ENCODE data around the gene POGLUT2.

Gene POGLUT2

DNA sequence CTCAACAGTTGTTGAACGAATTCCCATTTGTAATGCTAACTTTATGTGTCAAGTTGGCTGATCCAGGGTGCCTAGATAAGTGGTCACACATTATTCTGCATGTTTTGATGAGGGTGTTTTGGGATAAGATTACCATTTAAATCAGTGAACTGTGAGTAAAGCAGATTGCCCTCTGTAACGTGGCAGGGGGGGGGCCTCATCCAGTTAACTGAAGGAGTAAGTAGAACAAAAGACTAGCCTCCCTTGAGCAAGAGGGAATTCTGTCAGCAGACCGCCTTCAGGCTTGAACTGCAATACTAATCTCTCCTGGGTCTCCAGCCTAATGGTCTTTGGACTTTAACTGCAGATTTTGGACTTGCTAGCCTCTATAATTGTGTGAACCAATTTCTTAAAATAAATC is 21.0 kb downstream of the POGLUT2 start:
- DNase-seq (ENCODE audit: low read depth), result no peak
- in situ Hi-C loops (cut with HindIII; ENCODE audit: low sequenced_read_pairs), result no loop called here
- TF ChIP-seq, protein P1, sequence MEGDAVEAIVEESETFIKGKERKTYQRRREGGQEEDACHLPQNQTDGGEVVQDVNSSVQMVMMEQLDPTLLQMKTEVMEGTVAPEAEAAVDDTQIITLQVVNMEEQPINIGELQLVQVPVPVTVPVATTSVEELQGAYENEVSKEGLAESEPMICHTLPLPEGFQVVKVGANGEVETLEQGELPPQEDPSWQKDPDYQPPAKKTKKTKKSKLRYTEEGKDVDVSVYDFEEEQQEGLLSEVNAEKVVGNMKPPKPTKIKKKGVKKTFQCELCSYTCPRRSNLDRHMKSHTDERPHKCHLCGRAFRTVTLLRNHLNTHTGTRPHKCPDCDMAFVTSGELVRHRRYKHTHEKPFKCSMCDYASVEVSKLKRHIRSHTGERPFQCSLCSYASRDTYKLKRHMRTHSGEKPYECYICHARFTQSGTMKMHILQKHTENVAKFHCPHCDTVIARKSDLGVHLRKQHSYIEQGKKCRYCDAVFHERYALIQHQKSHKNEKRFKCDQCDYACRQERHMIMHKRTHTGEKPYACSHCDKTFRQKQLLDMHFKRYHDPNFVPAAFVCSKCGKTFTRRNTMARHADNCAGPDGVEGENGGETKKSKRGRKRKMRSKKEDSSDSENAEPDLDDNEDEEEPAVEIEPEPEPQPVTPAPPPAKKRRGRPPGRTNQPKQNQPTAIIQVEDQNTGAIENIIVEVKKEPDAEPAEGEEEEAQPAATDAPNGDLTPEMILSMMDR (IDR thresholded peaks at IDR 0.05; ENCODE audit: low read depth, low read length, missing control alignments), result no peak
- H3K4me3 ChIP-seq (ENCODE audit: low read depth, low read length), result no peak overlapping the region

DNA sequence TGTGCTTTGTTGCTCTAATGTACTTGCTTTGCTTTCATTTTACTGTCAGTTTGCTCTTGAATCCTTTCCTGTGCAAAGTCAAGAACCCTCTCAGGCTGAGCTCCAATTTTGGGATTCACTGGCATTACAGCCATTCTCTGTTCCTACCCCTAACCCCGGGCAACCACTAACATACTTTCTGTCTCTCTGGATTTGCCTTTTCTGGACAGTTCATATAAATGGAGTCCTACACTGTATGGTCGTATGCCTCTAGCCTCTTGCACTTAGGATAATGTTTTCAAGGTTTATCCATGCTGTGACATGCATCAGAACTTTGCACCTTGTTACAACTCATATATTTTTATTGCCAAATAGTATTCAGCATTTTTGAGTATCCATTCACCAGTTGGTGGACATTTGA is 22.5 kb downstream of the POGLUT2 start:
- H3K4me3 ChIP-seq (ENCODE audit: low read depth, low read length), result no peak overlapping the region
- TF ChIP-seq, protein P1 (IDR thresholded peaks at IDR 0.05; ENCODE audit: low read depth, low read length, missing control alignments), result no peak
- no peak for DNase-seq (ENCODE audit: low read depth)
- in situ Hi-C loops (cut with HindIII; ENCODE audit: low sequenced_read_pairs), result no loop called here

DNA sequence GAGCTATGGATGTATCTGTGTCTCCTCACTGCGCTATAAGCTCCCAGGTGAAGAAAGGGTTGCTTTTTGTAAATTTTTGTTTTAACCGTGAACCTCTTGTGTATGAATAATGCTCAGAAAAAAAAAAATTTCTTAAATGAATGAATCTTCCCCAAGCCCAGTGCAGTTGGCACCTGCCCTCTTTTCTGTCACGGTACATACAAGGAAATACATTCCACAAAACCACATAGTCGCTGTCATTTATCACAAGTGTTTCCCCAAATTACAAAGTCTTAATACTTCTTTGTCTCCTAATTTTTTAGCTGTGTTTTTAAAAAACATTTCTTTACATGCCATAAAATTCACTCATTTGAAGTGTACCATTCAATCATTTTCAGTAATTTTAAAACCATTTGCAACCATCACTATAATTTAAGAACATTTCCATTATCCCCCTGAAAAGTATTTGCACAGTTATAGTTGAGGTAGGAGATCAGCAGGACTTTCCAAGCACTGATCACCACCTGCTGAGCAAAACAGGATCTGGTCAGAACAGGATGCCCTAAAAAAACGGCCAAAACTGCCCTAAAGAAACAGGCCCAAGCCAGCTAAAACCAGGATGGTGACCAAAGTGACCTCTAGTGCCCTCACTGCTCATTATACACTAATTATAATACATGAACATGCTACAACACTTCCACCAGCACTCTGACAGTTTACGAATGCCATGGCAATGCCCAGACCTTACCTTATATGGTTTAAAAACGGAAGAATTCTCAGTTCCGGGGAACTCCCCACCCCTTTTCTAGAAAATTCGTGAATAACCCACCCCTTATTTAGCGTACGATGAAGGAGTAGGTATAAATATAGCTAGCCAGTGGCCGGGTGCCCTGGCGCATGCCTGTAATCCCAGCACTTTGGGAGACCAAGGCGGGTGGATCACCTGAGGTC is 23.9 kb downstream of the POGLUT2 start:
- in situ Hi-C loops (cut with HindIII; ENCODE audit: low sequenced_read_pairs), result no loop called here
- TF ChIP-seq, protein P1 (IDR thresholded peaks at IDR 0.05; ENCODE audit: low read depth, low read length, missing control alignments), result no peak
- DNase-seq (ENCODE audit: low read depth), result no peak
- no peak overlapping the region for H3K4me3 ChIP-seq (ENCODE audit: low read depth, low read length)

DNA sequence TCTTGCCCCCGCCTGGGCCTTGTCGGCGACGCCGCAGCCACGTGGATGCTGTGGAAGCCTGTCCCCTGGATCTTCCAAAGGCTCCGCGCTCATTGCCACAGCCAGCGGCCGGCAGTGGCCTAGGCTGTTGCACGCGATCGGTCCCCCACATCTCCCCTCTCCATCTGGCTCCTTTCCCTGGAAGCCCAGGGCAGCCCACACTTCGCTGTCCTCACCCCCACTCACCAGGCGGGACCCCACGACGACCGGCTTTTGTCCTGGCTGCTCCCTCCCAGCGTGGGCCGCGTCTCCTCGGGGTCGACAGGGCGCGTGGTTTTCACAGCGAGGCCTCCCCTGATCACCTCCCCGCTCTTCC is 24.6 kb downstream of the POGLUT2 start:
- peak overlapping the region; percentile 71 for H3K4me3 ChIP-seq (ENCODE audit: low read depth, low read length)
- in situ Hi-C loops (cut with HindIII; ENCODE audit: low sequenced_read_pairs), result no loop called here
- TF ChIP-seq, protein P1 (IDR thresholded peaks at IDR 0.05; ENCODE audit: low read depth, low read length, missing control alignments), result no peak
- no peak for DNase-seq (ENCODE audit: low read depth)

DNA sequence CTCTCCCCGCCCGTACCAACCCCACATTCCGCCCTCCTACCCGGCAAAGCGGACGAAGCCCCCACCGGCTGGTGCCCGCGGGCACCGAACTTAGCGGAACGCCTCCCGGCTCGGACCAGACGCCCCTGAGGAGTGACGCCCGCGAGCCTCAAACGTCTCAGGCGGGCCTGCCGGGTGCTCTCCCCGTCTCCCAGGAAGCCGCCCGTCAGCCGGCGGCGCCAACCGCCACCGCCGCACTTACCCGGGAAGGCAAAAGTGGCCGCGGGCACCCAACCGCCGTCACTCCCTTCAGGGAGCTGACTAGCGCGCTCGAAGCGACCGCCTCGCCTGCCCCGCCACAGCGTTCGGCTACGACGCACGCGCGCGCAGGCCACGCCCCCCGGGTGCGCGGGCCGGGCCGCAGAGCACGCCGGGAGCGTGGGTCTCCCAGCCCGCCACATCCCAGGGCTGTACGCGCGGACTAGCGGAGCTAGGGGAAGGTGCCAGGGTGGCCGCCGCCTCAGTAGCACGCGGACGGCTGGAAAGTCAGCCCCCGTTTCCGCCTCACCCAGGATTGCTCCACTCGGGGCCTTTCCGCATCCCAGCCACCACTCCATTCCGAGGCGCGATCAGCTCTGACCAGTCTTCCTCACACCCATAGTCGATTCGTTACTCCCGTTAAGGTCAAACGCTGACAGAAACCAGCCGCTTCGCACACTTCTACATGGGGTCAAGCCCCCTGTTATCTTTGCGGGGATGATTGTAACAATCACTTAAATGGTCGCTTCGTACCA is 25.1 kb downstream of the POGLUT2 start, which contains the start of gene TEX30:
Gene TEX30, minus strand, starts transcription at position 346 of the 773 bp plus-strand sequence. CDS start 3,760 bp downstream, outside the sequence.
- TF ChIP-seq, protein P1 (IDR thresholded peaks at IDR 0.05; ENCODE audit: low read depth, low read length, missing control alignments), result no peak
- in situ Hi-C loops (cut with HindIII; ENCODE audit: low sequenced_read_pairs), result no loop called here
- peak; percentile 40 for DNase-seq (ENCODE audit: low read depth)
- H3K4me3 ChIP-seq (ENCODE audit: low read depth, low read length), result peak within 1 kb of the TSS; percentile 71

DNA sequence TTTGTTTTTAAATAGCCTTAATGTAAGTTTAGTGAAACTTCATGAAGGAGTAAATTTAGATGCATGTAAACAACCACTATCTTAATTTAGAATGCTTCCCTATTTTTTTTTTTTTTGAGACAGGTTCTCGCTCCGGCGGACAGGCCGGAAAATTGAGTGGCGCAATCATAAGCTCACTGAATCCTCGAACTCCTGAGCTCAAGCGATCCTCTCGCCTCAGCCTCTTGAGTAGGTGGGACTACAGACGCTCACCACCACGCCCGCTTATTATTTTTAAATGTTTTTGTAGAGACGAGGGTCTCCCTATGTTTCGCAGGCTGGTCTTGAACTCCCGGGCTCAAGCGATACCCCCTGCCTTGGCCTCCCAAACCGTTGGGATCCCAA is 26.7 kb downstream of the POGLUT2 start:
- in situ Hi-C loops (cut with HindIII; ENCODE audit: low sequenced_read_pairs), result no loop called here
- TF ChIP-seq, protein P1 (IDR thresholded peaks at IDR 0.05; ENCODE audit: low read depth, low read length, missing control alignments), result no peak
- no peak for DNase-seq (ENCODE audit: low read depth)
- H3K4me3 ChIP-seq (ENCODE audit: low read depth, low read length), result no peak overlapping the region

Data from astrocyte of the cerebellum (primary cell).